ENCODE results near the gene SPPL2C.

DNA sequence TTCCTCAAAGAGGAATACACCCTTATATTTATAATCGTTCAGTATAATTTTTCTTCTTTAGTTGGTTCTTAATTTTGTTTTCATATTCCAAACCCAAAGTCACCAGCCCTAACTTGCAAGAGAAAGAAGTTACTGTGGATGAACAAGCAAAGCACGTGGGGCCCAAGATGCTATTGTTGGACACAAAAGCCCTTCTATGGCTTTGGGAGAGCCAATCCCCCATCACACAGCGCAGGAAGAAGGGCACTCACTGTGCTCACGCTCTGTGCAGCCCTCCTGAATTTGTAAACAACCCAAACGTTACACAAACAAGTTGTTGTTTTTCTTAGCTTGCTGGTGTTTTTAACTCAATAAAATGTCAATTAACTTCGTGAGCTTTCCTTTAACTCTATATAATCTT lies 22.5 kb downstream of the SPPL2C start:
- TF ChIP-seq, protein P1, sequence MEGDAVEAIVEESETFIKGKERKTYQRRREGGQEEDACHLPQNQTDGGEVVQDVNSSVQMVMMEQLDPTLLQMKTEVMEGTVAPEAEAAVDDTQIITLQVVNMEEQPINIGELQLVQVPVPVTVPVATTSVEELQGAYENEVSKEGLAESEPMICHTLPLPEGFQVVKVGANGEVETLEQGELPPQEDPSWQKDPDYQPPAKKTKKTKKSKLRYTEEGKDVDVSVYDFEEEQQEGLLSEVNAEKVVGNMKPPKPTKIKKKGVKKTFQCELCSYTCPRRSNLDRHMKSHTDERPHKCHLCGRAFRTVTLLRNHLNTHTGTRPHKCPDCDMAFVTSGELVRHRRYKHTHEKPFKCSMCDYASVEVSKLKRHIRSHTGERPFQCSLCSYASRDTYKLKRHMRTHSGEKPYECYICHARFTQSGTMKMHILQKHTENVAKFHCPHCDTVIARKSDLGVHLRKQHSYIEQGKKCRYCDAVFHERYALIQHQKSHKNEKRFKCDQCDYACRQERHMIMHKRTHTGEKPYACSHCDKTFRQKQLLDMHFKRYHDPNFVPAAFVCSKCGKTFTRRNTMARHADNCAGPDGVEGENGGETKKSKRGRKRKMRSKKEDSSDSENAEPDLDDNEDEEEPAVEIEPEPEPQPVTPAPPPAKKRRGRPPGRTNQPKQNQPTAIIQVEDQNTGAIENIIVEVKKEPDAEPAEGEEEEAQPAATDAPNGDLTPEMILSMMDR (optimal IDR thresholded peaks at IDR 0.05 in 1 of 3, IDR thresholded peaks at IDR 0.05 in 1 of 3, conservative IDR thresholded peaks at IDR 0.05 in 1 of 3; ENCODE audit: extremely low read depth in 1 of 3, insufficient read depth in 2 of 3, low read length in 3 of 3) = no peak
- TF ChIP-seq EZH2 (IDR thresholded peaks at IDR 0.05; ENCODE audit: low read length) = no peak
